Activated CD8-positive, alpha-beta T cell treated with anti-CD3 and anti-CD28 coated beads for 36 hours (primary cell): ENCODE results near the gene EOLA1. TPM values are rescaled to one million over a fixed set of nuclear protein-coding genes. Genes with fewer than 3 reads are reported as not detected.
"Not testable (repeated sequence)": the region's sequence is repeated elsewhere in the genome, so short reads cannot be mapped to it uniquely, and the experiment has no call there.

Experiments used
- ATAC-seq: fragments of 200-7000 bp; cut with Tn5 transposase; one replicate; pipeline ENCODE4 v1.10.0; 2021; ENCODE audit warnings: mild to moderate bottlenecking, moderate library complexity
- CTCF ChIA-PET: fragments of 350-600 bp; sonication (Branson Sonifier 250); formaldehyde crosslinking; loops from one replicate; lab custom pipeline; 2021; ENCODE audit warnings: antibody characterized with exemption; lab: Charles Lee
- POLR2A ChIA-PET: fragments of 350-600 bp; sonication (Branson Sonifier 250); formaldehyde crosslinking; loops from one replicate; lab custom pipeline; 2021; ENCODE audit warnings: antibody characterized with exemption; lab: Charles Lee
- DNase-seq: peaks from one replicate; pipeline ENCODE4 v3.0.0-alpha.2; 2020
- H3K27ac Mint-ChIP-seq: one replicate; pipeline ENCODE4 v1.8.0; 2021; ENCODE audit warnings: mild to moderate bottlenecking, mixed read lengths
- H3K27me3 Mint-ChIP-seq: one replicate; pipeline ENCODE4 v1.8.0; 2021; ENCODE audit warnings: mixed read lengths
- H3K36me3 Mint-ChIP-seq: one replicate; pipeline ENCODE4 v1.8.0; 2021; ENCODE audit warnings: low read depth, mixed read lengths
- H3K4me1 Mint-ChIP-seq: one replicate; pipeline ENCODE4 v1.8.0; 2021; ENCODE audit warnings: low read depth, mixed read lengths
- H3K4me3 Mint-ChIP-seq: one replicate; pipeline ENCODE4 v1.8.0; 2021; ENCODE audit warnings: mild to moderate bottlenecking, moderate library complexity, mixed read lengths
- H3K9me3 Mint-ChIP-seq: one replicate; pipeline ENCODE4 v1.8.0; 2021; ENCODE audit warnings: mixed read lengths
- intact Hi-C: fragments of 100-400 bp; cut with micrococcal nuclease; formaldehyde crosslinking; loops from one replicate; pipeline ENCODE4 v1.10.0; 2022
- total RNA-seq, 2 experiments: library from RNA; stranded (reverse); gene quantifications; one replicate each; pipeline ENCODE4 v1.2.3, GENCODE V29; 2021

The EOLA1 gene
- total RNA-seq, 2 experiments from 2014 or later: 60.3 to 60.7 TPM

GRCh38 chrX:149595943-149596342, 55.1 kb downstream of the EOLA1 start:
- POLR2A ChIA-PET, H3K4me3 Mint-ChIP-seq, CTCF ChIA-PET, intact Hi-C loops, H3K4me1 Mint-ChIP-seq, H3K36me3 Mint-ChIP-seq, ATAC-seq, H3K9me3 Mint-ChIP-seq, DNase-seq, H3K27me3 Mint-ChIP-seq, H3K27ac Mint-ChIP-seq: not testable (repeated sequence)

Other genes with a start within 250 kb of the EOLA1 start
- 10 to 100 TPM; 44.8 to 50.6 TPM for gene IDS, start 35.7 kb upstream of the EOLA1 start, total RNA-seq
- gene HSFX3, start 8.9 kb downstream of the EOLA1 start, total RNA-seq: not detected
- gene MAGEA9B, start 46.4 kb downstream of the EOLA1 start, total RNA-seq: not detected
- not detected for gene HSFX2, start 54.3 kb downstream of the EOLA1 start, total RNA-seq
- gene TMEM185A, start 90.8 kb downstream of the EOLA1 start, total RNA-seq: 10 to 100 TPM; 13.2 to 14.6 TPM
- gene MAGEA11, start 171.0 kb downstream of the EOLA1 start, total RNA-seq: not detected
- under 1 TPM; 0.31 to 0.61 TPM for gene HSFX1, start 233.1 kb downstream of the EOLA1 start, total RNA-seq
- gene MAGEA9, start 240.9 kb downstream of the EOLA1 start, total RNA-seq: not detected